GM12878 (cell line): ENCODE data around the gene ZNF653.

Source experiments
- BHLHE40 ChIP-seq, 2 experiments: fragments of 450-650 bp in 1 of 2; IDR thresholded peaks; 2 replicates each; pipeline ENCODE4 v1.6.1; 2011 to 2017; ENCODE audit warnings: low read depth in 2 of 2, borderline replicate concordance in 1 of 2, improper control_type of control experiment in 1 of 2, low read length in 1 of 2, mild to moderate bottlenecking in 1 of 2
- JUNB ChIP-seq: IDR thresholded peaks from 2 replicates; pipeline ENCODE4 v1.6.1; 2016; ENCODE audit warnings: antibody characterized with exemption, mild to moderate bottlenecking
- MXI1 ChIP-seq: fragments of 150-350 bp; IDR thresholded peaks from 2 replicates; pipeline ENCODE4 v1.6.1; 2011; ENCODE audit warnings: low read depth, mild to moderate bottlenecking, inconsistent platforms, low read length, improper control_type of control experiment
- POLR2A ChIP-seq: IDR thresholded peaks from 2 replicates; pipeline ENCODE4 v1.6.1; 2011; ENCODE audit warnings: low read depth, mild to moderate bottlenecking, low read length
- SIN3A ChIP-seq: IDR thresholded peaks from 2 replicates; pipeline ENCODE4 v1.6.1; 2012; ENCODE audit warnings: low read depth, low read length, improper control_type of control experiment
- SPI1 ChIP-seq: IDR thresholded peaks from 2 replicates; pipeline ENCODE4 v1.6.1; 2011; ENCODE audit warnings: low read depth, mild to moderate bottlenecking, low read length, moderate library complexity, borderline replicate concordance; ENCODE audit not compliant: insufficient read depth
- TCF12 ChIP-seq: IDR thresholded peaks from 2 replicates; pipeline ENCODE4 v1.6.1; 2011; ENCODE audit warnings: low read depth, mild to moderate bottlenecking, low read length
- YBX1 ChIP-seq: fragments of 450-650 bp; IDR thresholded peaks from 2 replicates; pipeline ENCODE4 v1.6.1; 2016; ENCODE audit warnings: antibody characterized with exemption
- TF ChIP-seq, protein P1 (sequence below), 3 experiments: IDR thresholded peaks in 2 of 3; conservative IDR thresholded peaks in 1 of 3; 2 replicates each; pipeline ENCODE4 v1.5.1; 2011; ENCODE audit warnings: low read depth in 3 of 3, low read length in 3 of 3, mild to moderate bottlenecking in 3 of 3, control low read depth in 2 of 3, moderate library complexity in 2 of 3, inconsistent platforms in 1 of 3, mixed read lengths in 1 of 3; ENCODE audit not compliant: control insufficient read depth in 2 of 3, insufficient read depth in 1 of 3; ENCODE audit errors: extremely low read depth in 1 of 3
- TF ChIP-seq, protein P2 (sequence below): fragments of 450-650 bp; IDR thresholded peaks from 2 replicates; pipeline ENCODE4 v1.6.1; 2017; ENCODE audit warnings: mild to moderate bottlenecking, moderate library complexity
- TF ChIP-seq, protein P3 (sequence below): IDR thresholded peaks from 2 replicates; pipeline ENCODE4 v1.6.1; 2011; ENCODE audit warnings: low read depth, mild to moderate bottlenecking, low read length, moderate library complexity, borderline replicate concordance; ENCODE audit errors: extremely low read depth
- TF ChIP-seq, protein P4 (sequence below): fragments of 450-650 bp; IDR thresholded peaks from 2 replicates; pipeline ENCODE4 v1.6.1; 2016; ENCODE audit warnings: mild to moderate bottlenecking, moderate library complexity, borderline replicate concordance
- TF ChIP-seq, protein P5 (sequence below): IDR thresholded peaks from 2 replicates; pipeline ENCODE4 v1.6.1; 2011; ENCODE audit warnings: borderline replicate concordance, low read depth, mild to moderate bottlenecking, moderate library complexity, mixed read lengths, low read length; ENCODE audit not compliant: insufficient read depth; ENCODE audit errors: extremely low read length

DNA sequence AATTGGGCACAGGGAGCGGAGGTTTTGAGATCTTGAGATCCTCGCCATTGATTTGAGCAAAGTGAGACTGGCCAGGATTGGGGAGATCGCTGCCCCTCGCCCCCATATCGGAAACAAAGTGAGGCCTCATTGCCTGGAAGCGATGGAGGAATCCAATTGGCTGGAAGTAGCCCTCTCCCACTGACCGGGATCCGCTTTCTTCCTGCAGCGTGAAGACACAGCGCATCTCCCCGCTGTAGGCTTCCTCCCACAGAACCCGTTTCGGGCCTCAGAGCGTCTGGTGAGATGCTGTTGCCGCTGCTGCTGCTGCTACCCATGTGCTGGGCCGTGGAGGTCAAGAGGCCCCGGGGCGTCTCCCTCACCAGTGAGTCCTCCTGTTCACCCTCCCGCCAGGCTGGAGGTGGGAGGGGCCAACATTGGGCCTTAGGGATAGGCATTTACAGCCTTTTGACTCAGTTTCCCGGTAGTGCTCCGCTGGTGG lies 69.8 kb downstream of the ZNF653 start:
- no peak for TF ChIP-seq TCF12
- TF ChIP-seq SIN3A = no peak
- TF ChIP-seq, protein P1, sequence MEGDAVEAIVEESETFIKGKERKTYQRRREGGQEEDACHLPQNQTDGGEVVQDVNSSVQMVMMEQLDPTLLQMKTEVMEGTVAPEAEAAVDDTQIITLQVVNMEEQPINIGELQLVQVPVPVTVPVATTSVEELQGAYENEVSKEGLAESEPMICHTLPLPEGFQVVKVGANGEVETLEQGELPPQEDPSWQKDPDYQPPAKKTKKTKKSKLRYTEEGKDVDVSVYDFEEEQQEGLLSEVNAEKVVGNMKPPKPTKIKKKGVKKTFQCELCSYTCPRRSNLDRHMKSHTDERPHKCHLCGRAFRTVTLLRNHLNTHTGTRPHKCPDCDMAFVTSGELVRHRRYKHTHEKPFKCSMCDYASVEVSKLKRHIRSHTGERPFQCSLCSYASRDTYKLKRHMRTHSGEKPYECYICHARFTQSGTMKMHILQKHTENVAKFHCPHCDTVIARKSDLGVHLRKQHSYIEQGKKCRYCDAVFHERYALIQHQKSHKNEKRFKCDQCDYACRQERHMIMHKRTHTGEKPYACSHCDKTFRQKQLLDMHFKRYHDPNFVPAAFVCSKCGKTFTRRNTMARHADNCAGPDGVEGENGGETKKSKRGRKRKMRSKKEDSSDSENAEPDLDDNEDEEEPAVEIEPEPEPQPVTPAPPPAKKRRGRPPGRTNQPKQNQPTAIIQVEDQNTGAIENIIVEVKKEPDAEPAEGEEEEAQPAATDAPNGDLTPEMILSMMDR (IDR thresholded peaks at IDR 0.05 in 2 of 3, conservative IDR thresholded peaks at IDR 0.05 in 1 of 3; ENCODE audit: control insufficient read depth in 2 of 3, extremely low read depth in 1 of 3, insufficient read depth in 1 of 3, low read depth in 3 of 3, low read length in 3 of 3) = no peak
- TF ChIP-seq, protein P2, sequence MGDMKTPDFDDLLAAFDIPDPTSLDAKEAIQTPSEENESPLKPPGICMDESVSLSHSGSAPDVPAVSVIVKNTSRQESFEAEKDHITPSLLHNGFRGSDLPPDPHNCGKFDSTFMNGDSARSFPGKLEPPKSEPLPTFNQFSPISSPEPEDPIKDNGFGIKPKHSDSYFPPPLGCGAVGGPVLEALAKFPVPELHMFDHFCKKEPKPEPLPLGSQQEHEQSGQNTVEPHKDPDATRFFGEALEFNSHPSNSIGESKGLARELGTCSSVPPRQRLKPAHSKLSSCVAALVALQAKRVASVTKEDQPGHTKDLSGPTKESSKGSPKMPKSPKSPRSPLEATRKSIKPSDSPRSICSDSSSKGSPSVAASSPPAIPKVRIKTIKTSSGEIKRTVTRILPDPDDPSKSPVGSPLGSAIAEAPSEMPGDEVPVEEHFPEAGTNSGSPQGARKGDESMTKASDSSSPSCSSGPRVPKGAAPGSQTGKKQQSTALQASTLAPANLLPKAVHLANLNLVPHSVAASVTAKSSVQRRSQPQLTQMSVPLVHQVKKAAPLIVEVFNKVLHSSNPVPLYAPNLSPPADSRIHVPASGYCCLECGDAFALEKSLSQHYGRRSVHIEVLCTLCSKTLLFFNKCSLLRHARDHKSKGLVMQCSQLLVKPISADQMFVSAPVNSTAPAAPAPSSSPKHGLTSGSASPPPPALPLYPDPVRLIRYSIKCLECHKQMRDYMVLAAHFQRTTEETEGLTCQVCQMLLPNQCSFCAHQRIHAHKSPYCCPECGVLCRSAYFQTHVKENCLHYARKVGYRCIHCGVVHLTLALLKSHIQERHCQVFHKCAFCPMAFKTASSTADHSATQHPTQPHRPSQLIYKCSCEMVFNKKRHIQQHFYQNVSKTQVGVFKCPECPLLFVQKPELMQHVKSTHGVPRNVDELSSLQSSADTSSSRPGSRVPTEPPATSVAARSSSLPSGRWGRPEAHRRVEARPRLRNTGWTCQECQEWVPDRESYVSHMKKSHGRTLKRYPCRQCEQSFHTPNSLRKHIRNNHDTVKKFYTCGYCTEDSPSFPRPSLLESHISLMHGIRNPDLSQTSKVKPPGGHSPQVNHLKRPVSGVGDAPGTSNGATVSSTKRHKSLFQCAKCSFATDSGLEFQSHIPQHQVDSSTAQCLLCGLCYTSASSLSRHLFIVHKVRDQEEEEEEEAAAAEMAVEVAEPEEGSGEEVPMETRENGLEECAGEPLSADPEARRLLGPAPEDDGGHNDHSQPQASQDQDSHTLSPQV = no peak
- TF ChIP-seq POLR2A = no peak
- no peak for TF ChIP-seq SPI1
- TF ChIP-seq, protein P3, sequence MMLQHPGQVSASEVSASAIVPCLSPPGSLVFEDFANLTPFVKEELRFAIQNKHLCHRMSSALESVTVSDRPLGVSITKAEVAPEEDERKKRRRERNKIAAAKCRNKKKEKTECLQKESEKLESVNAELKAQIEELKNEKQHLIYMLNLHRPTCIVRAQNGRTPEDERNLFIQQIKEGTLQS = no peak
- TF ChIP-seq MXI1 = no peak
- no peak for TF ChIP-seq JUNB
- TF ChIP-seq, protein P4, sequence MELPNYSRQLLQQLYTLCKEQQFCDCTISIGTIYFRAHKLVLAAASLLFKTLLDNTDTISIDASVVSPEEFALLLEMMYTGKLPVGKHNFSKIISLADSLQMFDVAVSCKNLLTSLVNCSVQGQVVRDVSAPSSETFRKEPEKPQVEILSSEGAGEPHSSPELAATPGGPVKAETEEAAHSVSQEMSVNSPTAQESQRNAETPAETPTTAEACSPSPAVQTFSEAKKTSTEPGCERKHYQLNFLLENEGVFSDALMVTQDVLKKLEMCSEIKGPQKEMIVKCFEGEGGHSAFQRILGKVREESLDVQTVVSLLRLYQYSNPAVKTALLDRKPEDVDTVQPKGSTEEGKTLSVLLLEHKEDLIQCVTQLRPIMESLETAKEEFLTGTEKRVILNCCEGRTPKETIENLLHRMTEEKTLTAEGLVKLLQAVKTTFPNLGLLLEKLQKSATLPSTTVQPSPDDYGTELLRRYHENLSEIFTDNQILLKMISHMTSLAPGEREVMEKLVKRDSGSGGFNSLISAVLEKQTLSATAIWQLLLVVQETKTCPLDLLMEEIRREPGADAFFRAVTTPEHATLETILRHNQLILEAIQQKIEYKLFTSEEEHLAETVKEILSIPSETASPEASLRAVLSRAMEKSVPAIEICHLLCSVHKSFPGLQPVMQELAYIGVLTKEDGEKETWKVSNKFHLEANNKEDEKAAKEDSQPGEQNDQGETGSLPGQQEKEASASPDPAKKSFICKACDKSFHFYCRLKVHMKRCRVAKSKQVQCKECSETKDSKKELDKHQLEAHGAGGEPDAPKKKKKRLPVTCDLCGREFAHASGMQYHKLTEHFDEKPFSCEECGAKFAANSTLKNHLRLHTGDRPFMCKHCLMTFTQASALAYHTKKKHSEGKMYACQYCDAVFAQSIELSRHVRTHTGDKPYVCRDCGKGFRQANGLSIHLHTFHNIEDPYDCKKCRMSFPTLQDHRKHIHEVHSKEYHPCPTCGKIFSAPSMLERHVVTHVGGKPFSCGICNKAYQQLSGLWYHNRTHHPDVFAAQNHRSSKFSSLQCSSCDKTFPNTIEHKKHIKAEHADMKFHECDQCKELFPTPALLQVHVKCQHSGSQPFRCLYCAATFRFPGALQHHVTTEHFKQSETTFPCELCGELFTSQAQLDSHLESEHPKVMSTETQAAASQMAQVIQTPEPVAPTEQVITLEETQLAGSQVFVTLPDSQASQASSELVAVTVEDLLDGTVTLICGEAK = no peak
- TF ChIP-seq, protein P5, sequence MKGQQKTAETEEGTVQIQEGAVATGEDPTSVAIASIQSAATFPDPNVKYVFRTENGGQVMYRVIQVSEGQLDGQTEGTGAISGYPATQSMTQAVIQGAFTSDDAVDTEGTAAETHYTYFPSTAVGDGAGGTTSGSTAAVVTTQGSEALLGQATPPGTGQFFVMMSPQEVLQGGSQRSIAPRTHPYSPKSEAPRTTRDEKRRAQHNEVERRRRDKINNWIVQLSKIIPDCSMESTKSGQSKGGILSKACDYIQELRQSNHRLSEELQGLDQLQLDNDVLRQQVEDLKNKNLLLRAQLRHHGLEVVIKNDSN = no peak
- no peak for TF ChIP-seq BHLHE40 (IDR thresholded peaks at IDR 0.05; ENCODE audit: borderline replicate concordance in 1 of 2, low read depth in 2 of 2, low read length in 1 of 2)
- TF ChIP-seq YBX1 = no peak
